Gastroesophageal sphincter (tissue), 3 donors: ENCODE results near the gene CDK14.

Experiments used
- POLR2A ChIP-seq, 2 donors: fragments of 450-650 bp; IDR thresholded peaks; one replicate each; pipeline ENCODE4 v1.6.1; 2017; ENCODE audit warnings: antibody characterized with exemption in 2 of 2, mild to moderate bottlenecking in 2 of 2, moderate library complexity in 1 of 2
- POLR2AphosphoS5 ChIP-seq: sonication (generic); formaldehyde crosslinking; IDR thresholded peaks from one replicate; pipeline ENCODE4 v1.6.1; 2017; ENCODE audit warnings: antibody characterized with exemption
- TF ChIP-seq, protein P1 (sequence below), 4 experiments: fragments of 200-600 bp in 2 of 4; fragments of 450-650 bp in 2 of 4; sonication (generic) in 1 of 4; IDR thresholded peaks; one replicate each; pipeline ENCODE4 v1.5.1; 2017 to 2019; ENCODE audit warnings: antibody characterized with exemption in 4 of 4, mild to moderate bottlenecking in 2 of 4, moderate library complexity in 2 of 4

DNA sequence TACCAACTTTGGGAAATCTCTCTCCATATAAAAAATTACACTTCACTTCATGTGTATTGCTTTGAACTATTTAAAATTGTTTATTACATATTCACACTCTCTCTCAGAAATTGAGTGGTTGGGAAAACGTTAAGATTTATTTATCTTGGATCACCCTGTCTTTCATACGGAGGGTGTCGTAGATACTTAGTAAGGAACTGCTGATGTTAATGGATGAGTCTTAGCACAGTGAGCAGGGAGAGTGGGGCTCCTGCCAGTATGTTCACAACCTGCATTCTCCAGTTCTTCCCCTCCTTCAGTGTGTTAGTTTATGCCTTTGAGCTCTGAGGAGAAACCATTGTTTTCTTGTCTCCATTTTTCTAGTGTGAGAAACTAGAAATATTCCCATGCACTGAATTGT lies 67.1 kb downstream of the CDK14 start:
- TF ChIP-seq, protein P1, sequence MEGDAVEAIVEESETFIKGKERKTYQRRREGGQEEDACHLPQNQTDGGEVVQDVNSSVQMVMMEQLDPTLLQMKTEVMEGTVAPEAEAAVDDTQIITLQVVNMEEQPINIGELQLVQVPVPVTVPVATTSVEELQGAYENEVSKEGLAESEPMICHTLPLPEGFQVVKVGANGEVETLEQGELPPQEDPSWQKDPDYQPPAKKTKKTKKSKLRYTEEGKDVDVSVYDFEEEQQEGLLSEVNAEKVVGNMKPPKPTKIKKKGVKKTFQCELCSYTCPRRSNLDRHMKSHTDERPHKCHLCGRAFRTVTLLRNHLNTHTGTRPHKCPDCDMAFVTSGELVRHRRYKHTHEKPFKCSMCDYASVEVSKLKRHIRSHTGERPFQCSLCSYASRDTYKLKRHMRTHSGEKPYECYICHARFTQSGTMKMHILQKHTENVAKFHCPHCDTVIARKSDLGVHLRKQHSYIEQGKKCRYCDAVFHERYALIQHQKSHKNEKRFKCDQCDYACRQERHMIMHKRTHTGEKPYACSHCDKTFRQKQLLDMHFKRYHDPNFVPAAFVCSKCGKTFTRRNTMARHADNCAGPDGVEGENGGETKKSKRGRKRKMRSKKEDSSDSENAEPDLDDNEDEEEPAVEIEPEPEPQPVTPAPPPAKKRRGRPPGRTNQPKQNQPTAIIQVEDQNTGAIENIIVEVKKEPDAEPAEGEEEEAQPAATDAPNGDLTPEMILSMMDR (IDR thresholded peaks at IDR 0.05), result no peak
- TF ChIP-seq POLR2A (IDR thresholded peaks at IDR 0.05) (no peak), POLR2AphosphoS5 (no peak)
